CD4-positive, alpha-beta T cell (primary cell): ENCODE results near the gene TMEM128. TPM values are rescaled to one million over a fixed set of nuclear protein-coding genes. Genes with fewer than 3 reads are reported as not detected.

Experiments
- ATAC-seq: fragments of 200-7000 bp; cut with Tn5 transposase; one replicate; pipeline ENCODE4 v1.10.0; 2022; ENCODE audit warnings: mild to moderate bottlenecking; ENCODE audit not compliant: poor library complexity
- CTCF ChIA-PET: fragments of 350-600 bp; sonication (Branson Sonifier 250); formaldehyde crosslinking; loops from one replicate; lab custom pipeline; 2021; ENCODE audit warnings: antibody characterized with exemption, inconsistent platforms; lab: Charles Lee
- POLR2A ChIA-PET: fragments of 350-600 bp; sonication (Branson Sonifier 250); formaldehyde crosslinking; loops from one replicate; lab custom pipeline; 2021; ENCODE audit warnings: antibody characterized with exemption, inconsistent platforms; lab: Charles Lee
- DNase-seq, 14 experiments: peaks; one replicate each; pipeline ENCODE4 v3.0.0-alpha.2; 2013 to 2020; ENCODE audit warnings: mixed read lengths in 2 of 14
- H3K27ac ChIP-seq, 2 donors: one replicate each; pipeline versions ENCODE4 v1.5.1 to v1.7.0; 2013; ENCODE audit warnings: low read length in 2 of 2, low read depth in 1 of 2, mild to moderate bottlenecking in 1 of 2
- H3K27me3 ChIP-seq, 2 experiments: 1 replicate in 1 of 2; 2 replicates in 1 of 2; pipeline versions ENCODE4 v1.6.1 to v1.7.0; 2013; ENCODE audit warnings: low read length in 2 of 2, control low read depth in 1 of 2, mild to moderate bottlenecking in 1 of 2, moderate library complexity in 1 of 2; ENCODE audit not compliant: insufficient read depth in 2 of 2, control insufficient read depth in 1 of 2
- H3K36me3 ChIP-seq: one replicate; pipeline ENCODE4 v1.6.1; 2013; ENCODE audit warnings: low read length, control low read depth; ENCODE audit not compliant: insufficient read depth
- H3K4me1 ChIP-seq: one replicate; pipeline ENCODE4 v1.6.1; 2013; ENCODE audit warnings: low read length, control low read depth; ENCODE audit not compliant: insufficient read depth
- H3K4me3 ChIP-seq: one replicate; pipeline ENCODE4 v1.5.1; 2013; ENCODE audit warnings: mild to moderate bottlenecking, low read length, moderate library complexity
- H3K9me3 ChIP-seq, 2 experiments: 1 replicate in 1 of 2; 2 replicates in 1 of 2; pipeline versions ENCODE4 v1.6.1 to v1.7.0; 2013; ENCODE audit warnings: low read length in 2 of 2, mild to moderate bottlenecking in 2 of 2, control low read depth in 1 of 2, moderate library complexity in 1 of 2; ENCODE audit not compliant: control insufficient read depth in 1 of 2, insufficient read depth in 1 of 2
- H3K27ac Mint-ChIP-seq: one replicate; pipeline ENCODE4 v1.8.0; 2020; ENCODE audit warnings: mixed read lengths
- H3K27me3 Mint-ChIP-seq: one replicate; pipeline ENCODE4 v1.8.0; 2021; ENCODE audit warnings: mixed read lengths
- H3K36me3 Mint-ChIP-seq: one replicate; pipeline ENCODE4 v1.8.0; 2021; ENCODE audit warnings: low read depth, mixed read lengths
- H3K4me1 Mint-ChIP-seq: one replicate; pipeline ENCODE4 v1.8.0; 2021; ENCODE audit warnings: low read depth, mixed read lengths
- H3K4me3 Mint-ChIP-seq: one replicate; pipeline ENCODE4 v1.8.0; 2020; ENCODE audit warnings: mild to moderate bottlenecking, mixed read lengths
- H3K9me3 Mint-ChIP-seq: one replicate; pipeline ENCODE4 v1.8.0; 2020; ENCODE audit warnings: mixed read lengths
- CTCF ChIP-seq: fragments of 200-600 bp; IDR thresholded peaks from one replicate; pipeline ENCODE4 v1.8.0; 2022; ENCODE audit warnings: antibody characterized with exemption, mild to moderate bottlenecking
- intact Hi-C, 2 experiments: fragments of 100-400 bp; cut with DNase I in 1 of 2; cut with micrococcal nuclease in 1 of 2; formaldehyde crosslinking; loops; one replicate each; pipeline versions ENCODE4 v1.15.1 to v1.9.0; 2023 to 2025; cut with DNase I, micrococcal nuclease
- polyA plus RNA-seq, 2 donors: library from polyadenylated mRNA; unstranded; fragments of 120-200 nt; gene quantifications; one replicate each; pipeline ENCODE4 v1.2.1, GENCODE V29; 2013
- total RNA-seq, 174 experiments: library from RNA in 2 of 174; stranded (reverse) in 2 of 174; gene quantifications; one replicate each; pipeline ENCODE4 v1.2.3 and lab custom pipeline; 2021 to 2026

TMEM128 gene
- total RNA-seq (1 to 10 TPM; 6.0 to 6.9 TPM), total RNA-seq (lab: John Stamatoyannopoulos, UW) (10.4 to 39.8 (median 27.4) reads per million in 172 experiments)
- polyA plus RNA-seq (2013, experiment 1 of 2) = 28.8 TPM
- polyA plus RNA-seq (2013, experiment 2 of 2) = 20.5 TPM

GRCh38 chr4:4248029-4248884 lies at the start of gene TMEM128:
TMEM128 (minus strand) TSS chr4:4248223; CDS start chr4:4248202, 21 bp downstream.
- Histone ChIP-seq H3K36me3 (peaks cover 22% of the 10 kb centered on the region), H3K27ac (peak within 1 kb of the TSS; percentile 83 to 94), H3K4me1 (peaks cover 21% of the 10 kb centered on the region), H3K9me3 (no peaks in the 10 kb centered on the region), H3K27me3 (no peaks in the 10 kb centered on the region), H3K4me3 (peak within 1 kb of the TSS; percentile 88)
- peak; percentile 96 for ATAC-seq
- Mint-ChIP-seq H3K9me3 (no peaks in the 10 kb centered on the region), H3K27ac (peak within 1 kb of the TSS; percentile 99), H3K27me3 (peaks cover 3% of the 10 kb centered on the region), H3K4me1 (peaks cover 40% of the 10 kb centered on the region), H3K36me3 (peaks cover 44% of the 10 kb centered on the region), H3K4me3 (peak within 1 kb of the TSS; percentile 89)
- ChIA-PET POLR2A (interaction anchor here (0.6 to 2.5 kb wide), 18 partner anchors 11 to 327 kb away, joined by 3 to 16 read pairs (median 6); partner anchors contain the start of genes LYAR, NSG1, STX18 and ZBTB49), CTCF (interaction anchor here (0.5 to 2.7 kb wide), 5 partner anchors 11 to 1234 kb away, joined by 3 to 11 read pairs (median 4); no protein-coding TSS in a partner anchor)
- TF ChIP-seq CTCF = no peak
- intact Hi-C loops = loop anchor here (1.0 to 5.0 kb wide), 5 partner anchors 42 to 294 kb away; partner anchors contain the start of genes LYAR (in 2 of the 2), STX18 (in 2 of the 2) and ZBTB49 (in 2 of the 2)
- DNase-seq = peak; percentile 87 to 96 (median 90)

DNA sequence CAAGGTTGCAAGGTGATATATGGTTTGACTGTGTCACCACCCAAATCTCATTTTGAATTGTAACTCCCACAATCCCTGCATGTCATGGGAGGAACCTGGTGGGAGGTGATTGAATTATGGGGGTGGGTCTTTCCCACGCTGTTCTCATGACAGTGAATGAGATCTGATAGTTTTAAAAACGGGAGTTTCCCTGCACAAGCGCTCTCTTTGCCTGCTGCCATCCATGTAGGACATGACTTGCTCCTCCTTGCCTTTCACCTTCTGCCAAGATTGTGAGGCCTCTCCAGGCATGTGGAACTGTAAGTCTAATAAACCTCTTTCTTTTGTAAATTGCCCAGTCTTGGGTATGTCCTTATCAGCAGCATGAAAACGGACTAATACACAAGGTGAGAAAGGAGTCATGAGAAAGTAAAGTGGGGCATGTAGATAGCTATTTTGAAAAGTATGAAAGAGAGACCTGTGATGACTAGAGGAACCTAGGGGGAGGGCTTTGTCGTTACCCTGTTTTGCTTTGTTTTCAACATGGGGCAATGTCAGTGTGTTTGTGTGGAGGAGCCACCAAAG lies 48.3 kb upstream of the TMEM128 start:
- peaks cover 52% of the 10 kb centered on the region for H3K36me3 Mint-ChIP-seq
- intact Hi-C loops = no loop called here
- no peaks in the 10 kb centered on the region for H3K27me3 ChIP-seq
- no peak overlapping the region for H3K4me3 ChIP-seq
- DNase-seq = no peak
- ATAC-seq = no peak
- no peaks in the 10 kb centered on the region for H3K9me3 ChIP-seq
- H3K27ac Mint-ChIP-seq = no peak overlapping the region
- CTCF ChIA-PET = no interaction called here
- H3K9me3 Mint-ChIP-seq = no peaks in the 10 kb centered on the region
- H3K36me3 ChIP-seq = peaks cover 29% of the 10 kb centered on the region
- TF ChIP-seq CTCF = no peak
- POLR2A ChIA-PET = no interaction called here
- H3K4me1 Mint-ChIP-seq = peaks cover 56% of the 10 kb centered on the region
- H3K27ac ChIP-seq = no peak overlapping the region
- H3K27me3 Mint-ChIP-seq = no peaks in the 10 kb centered on the region
- H3K4me1 ChIP-seq = peaks cover 12% of the 10 kb centered on the region
- H3K4me3 Mint-ChIP-seq = no peak overlapping the region

- H3K27me3 Mint-ChIP-seq = no peaks in the 10 kb centered on the region
- peaks cover 17% of the 10 kb centered on the region for H3K36me3 ChIP-seq
- no peaks in the 10 kb centered on the region for H3K9me3 ChIP-seq
- H3K27me3 ChIP-seq = no peaks in the 10 kb centered on the region
- CTCF ChIA-PET = interaction anchor here (1.0 kb wide), 1 partner anchor 33 kb away, joined by 3 read pairs; no protein-coding TSS in a partner anchor
- no peak for TF ChIP-seq CTCF
- H3K9me3 Mint-ChIP-seq = no peaks in the 10 kb centered on the region
- DNase-seq (no peak), ATAC-seq (no peak)
- H3K4me1 Mint-ChIP-seq = peaks cover 65% of the 10 kb centered on the region
- no peak overlapping the region for H3K27ac ChIP-seq
- H3K4me3 ChIP-seq = no peak overlapping the region
- H3K4me3 Mint-ChIP-seq = peak overlapping the region; percentile 30
- intact Hi-C loops = loop anchor here (5.0 kb wide), 2 partner anchors 44 to 46 kb away; partner anchors contain the start of gene TMEM128 (in 1 of the 2)
- H3K36me3 Mint-ChIP-seq = peaks cover 45% of the 10 kb centered on the region
- POLR2A ChIA-PET = no interaction called here
- no peak overlapping the region for H3K27ac Mint-ChIP-seq
- H3K4me1 ChIP-seq = peaks cover 38% of the 10 kb centered on the region
These were observed 45.3 kb upstream of the TMEM128 start for GRCh38 chr4:4293279-4293678.
